Stimulated activated CD8-positive, alpha-beta memory T cell treated with anti-CD3 and anti-CD28 coated beads, Interleukin-12 subunit alpha, Interleukin-12 subunit beta, amount 100 ng/mL, for 24 hours (primary cell): Measurements from ENCODE around the gene ZCCHC18.
A peak's percentile ranks its signal among the peaks of the same experiment; 100 is the strongest.

Experiments
- DNase-seq: peaks from one replicate; pipeline ENCODE4 v3.0.0-alpha.2; 2020; ENCODE audit errors: extremely low read depth

ZCCHC18 gene

DNA sequence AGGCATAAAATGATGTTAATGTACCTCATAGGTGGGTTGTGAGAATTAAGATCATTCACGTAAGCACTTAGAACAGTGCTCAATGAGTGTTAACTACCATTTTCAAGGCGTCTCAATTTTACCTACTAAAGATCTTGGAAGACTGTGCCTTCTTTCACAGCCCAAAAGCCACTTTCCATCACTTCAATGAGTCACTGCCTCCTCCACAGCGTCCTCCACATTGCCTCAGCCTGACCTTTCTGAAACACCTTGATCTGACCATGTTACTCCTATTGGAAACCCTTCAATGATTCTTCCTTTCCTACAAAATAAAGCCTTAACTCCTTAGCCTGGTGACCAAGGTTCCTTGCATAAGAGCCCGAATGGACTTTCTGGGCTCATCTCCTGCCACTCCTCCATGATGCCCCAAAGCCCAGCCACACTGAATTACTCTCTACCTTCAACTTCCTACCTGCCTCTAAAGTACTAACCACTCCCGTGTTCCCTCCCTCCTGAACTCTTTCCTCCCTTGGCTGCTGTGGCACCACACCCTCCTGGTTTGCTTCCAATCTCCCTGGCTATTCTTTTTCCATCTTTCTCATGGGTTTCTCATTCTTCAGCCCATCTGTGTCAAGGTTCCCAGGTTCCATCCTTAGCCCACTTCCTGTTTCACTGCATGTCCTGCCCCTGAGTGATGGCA is 22.4 kb downstream of the ZCCHC18 start:
- DNase-seq, result no peak

DNA sequence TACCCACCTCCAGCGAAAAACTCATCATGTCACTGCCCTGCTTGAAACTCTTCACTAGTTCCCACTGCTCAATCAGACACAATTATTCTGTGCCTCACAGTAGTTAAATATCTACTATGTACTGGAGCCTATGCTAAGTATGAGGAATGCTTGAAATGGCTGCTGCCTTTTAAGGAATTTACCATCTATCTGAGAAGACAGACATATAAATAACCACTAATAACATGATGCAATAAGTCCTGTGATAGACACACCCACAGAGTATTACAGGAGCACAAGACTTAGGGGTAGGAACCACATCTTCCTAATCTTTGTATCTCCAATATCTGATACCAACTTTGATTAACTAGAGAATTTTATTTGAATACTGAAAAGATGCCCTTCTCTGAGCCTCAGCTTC is 23.4 kb downstream of the ZCCHC18 start:
- DNase-seq, result no peak

DNA sequence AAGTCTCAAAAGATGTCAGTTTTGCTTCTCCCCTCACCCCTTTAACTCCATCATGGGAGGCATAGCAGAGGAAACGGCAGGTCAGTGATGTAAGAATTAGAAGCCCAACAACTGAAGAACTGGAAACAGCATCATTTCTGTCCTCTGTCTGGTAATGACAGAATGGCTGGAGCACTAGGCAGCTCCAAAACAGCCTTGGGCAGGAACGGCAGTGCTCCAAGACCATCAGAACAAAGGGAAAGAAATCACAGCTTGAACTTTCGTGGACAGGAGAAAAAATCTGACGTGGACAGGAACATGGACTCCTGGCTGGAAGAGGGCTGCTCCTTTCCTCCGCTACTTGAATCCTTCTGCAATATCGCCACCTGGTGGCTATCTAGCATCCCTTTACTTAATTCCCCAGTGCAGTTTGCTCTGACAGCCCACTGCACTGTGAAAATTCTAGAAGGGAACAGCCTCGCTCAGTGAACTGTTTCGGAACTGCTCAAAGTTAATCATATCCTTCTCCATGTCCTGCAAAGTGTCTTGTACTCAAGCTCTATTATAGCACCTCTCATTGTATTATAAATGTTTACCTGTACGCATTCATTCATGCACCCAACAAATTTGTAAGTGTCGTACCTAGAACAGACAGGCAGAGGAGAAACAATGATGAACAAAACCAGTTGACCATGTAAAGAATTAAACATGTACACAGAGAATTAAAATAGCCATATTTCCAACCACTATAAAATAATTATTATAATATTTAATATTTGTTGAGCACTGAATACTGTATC is 24.1 kb downstream of the ZCCHC18 start:
- no peak for DNase-seq

DNA sequence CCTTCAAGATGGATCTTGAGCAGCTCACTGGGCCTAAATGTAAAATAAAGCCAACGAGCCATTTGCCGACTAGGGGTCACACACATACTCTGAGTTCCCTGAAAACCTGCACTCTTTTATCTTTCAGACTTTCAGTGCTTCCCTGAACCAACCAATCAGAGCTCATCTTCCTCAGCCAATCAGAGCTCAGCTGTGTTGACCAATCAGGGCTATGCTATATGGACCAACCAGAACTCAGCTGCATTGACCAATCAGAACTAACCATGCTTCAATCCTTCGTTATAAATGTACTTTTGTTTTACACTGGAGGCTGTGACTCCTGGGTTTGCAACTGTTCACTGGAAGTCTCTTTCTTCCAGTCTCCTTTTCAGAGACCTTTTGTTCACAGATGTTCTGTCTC is 25.2 kb downstream of the ZCCHC18 start:
- no peak for DNase-seq

DNA sequence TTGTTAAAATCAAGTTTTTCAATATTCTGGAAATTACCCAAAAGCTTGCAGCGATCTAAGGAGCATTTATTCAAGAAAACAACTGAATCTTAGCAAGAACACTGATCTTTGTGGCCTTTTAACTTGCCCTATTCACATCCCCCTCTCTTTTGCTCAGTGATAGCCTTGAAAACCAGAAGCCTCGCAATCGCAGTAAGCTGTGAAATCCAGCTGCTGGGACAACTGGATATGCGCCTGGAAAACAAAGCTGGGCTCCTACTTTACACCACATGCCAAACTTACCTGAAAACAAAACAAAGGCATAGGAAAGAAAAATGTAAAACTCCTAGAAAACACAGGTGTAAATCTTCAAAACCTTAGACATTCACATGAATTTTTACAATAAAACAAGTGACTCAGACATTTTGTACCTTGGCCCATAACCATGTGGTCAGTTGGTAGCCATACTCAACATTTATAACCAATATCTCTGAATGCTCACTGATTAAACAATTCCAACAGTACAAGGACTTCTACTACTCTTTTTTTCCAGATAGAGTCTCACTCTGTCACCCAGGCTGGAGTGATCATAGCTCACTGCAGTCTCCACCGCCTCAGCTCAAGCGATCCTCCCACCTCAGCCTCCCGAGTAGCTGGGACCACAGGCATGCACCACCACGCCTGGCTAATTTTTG is 28.9 kb downstream of the ZCCHC18 start:
- no peak for DNase-seq

DNA sequence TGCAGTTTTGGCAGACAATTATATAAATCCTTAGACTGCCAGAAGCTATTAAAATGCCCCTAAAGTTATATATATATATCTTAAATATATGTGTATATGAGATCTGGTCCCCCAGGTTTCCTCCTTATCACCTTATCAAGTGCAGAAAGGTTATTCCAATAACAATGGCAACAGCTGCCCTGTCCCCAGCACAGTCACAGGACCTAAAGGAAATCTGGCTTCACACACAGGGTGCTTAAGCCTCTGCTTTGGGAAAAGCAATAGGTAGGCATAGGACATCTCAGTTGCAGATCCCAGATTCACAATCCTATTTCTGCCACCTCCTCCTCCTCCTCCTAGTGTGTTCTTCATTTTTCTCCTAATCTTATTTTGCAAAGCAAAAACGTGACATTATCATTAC is 38.7 kb downstream of the ZCCHC18 start:
- no peak for DNase-seq

DNA sequence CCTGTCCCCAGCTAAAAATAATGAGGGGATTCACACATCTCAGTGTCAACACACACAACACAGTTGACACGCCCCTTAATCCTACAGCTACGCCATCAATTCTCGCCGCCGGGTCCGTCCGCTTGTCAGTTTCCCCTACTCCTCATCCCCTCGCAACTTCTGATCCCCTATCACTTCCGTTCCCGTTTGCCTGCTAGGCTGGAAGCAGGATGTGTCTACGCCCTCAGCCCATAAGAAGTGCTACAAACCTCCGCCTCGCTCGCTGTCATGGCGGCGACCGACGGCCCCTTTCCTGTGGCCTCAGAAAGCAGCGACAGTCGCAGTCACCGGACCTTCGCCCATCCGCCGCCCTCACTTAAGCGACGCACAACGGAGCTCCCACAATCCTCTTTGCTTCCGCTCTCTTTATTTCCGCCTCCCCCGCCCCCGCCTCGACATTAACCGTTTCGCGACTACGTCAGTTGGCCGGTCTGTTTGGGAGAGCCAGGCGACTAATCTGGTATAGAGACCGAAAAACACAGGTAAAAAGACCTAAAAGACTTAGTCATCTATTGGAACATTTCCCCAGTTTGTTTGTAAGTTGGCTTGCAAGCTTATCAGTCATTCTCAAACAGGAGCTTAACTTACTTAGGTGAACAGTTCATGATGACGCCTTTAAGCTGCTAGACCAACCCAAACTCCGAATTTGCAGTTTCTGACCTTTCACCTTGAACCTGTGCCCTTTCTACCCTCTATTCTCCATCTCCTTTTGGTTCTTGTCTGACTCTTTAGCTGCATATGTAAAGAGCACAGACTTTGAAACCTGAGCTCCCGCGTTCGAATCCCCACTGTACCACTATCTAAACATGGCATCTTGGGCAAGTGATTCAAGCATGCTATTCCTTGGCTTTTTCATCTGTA is 44.6 kb downstream of the ZCCHC18 start, which contains the start of gene SLC25A53:
Gene SLC25A53, minus strand, starts transcription at position 380 of the 900 bp plus-strand sequence. CDS start 51,752 bp downstream, outside the sequence.
- DNase-seq, result peak; percentile 43
